ENCODE data around the gene MBD5.

Gene MBD5

GRCh38 chr2:148493822-148494563 is 473.1 kb downstream of the MBD5 start:
- Histone ChIP-seq H3K9me3 (ENCODE audit: low read length) (no peaks in the 10 kb centered on the region), H3K4me3 (ENCODE audit: low read length) (no peak overlapping the region), H2AFZ (ENCODE audit: low read depth, low read length) (no peak overlapping the region), H3K4me1 (ENCODE audit: insufficient read depth, low read length) (no peaks in the 10 kb centered on the region), H3K36me3 (ENCODE audit: insufficient read depth, low read length) (peaks cover 17% of the 10 kb centered on the region), H3K27me3 (ENCODE audit: insufficient read depth, low read length) (no peaks in the 10 kb centered on the region)

- no peaks in the 10 kb centered on the region for H3K4me1 ChIP-seq (ENCODE audit: insufficient read depth, low read length)
- H3K9me3 ChIP-seq (ENCODE audit: low read length), result no peaks in the 10 kb centered on the region
- no peak overlapping the region for H2AFZ ChIP-seq (ENCODE audit: low read depth, low read length)
- no peak overlapping the region for H3K4me3 ChIP-seq (ENCODE audit: low read length)
- no peaks in the 10 kb centered on the region for H3K27me3 ChIP-seq (ENCODE audit: insufficient read depth, low read length)
- peaks cover 4% of the 10 kb centered on the region for H3K36me3 ChIP-seq (ENCODE audit: insufficient read depth, low read length)
Measured at GRCh38 chr2:148495586-148495985, 474.7 kb downstream of the MBD5 start.

- Histone ChIP-seq H3K4me1 (ENCODE audit: insufficient read depth, low read length) (peaks cover 3% of the 10 kb centered on the region), H3K36me3 (ENCODE audit: insufficient read depth, low read length) (peaks cover 4% of the 10 kb centered on the region), H3K4me3 (ENCODE audit: low read length) (no peak overlapping the region), H3K27me3 (ENCODE audit: insufficient read depth, low read length) (no peaks in the 10 kb centered on the region), H3K9me3 (ENCODE audit: low read length) (no peaks in the 10 kb centered on the region), H2AFZ (ENCODE audit: low read depth, low read length) (no peak overlapping the region)
Measured at GRCh38 chr2:148501545-148501944, 480.7 kb downstream of the MBD5 start.

GRCh38 chr2:148503516-148503915 is 482.6 kb downstream of the MBD5 start:
- Histone ChIP-seq H2AFZ (ENCODE audit: low read depth, low read length) (no peak overlapping the region), H3K4me1 (ENCODE audit: insufficient read depth, low read length) (peaks cover 3% of the 10 kb centered on the region), H3K9me3 (ENCODE audit: low read length) (no peaks in the 10 kb centered on the region), H3K27me3 (ENCODE audit: insufficient read depth, low read length) (no peaks in the 10 kb centered on the region), H3K4me3 (ENCODE audit: low read length) (no peak overlapping the region), H3K36me3 (ENCODE audit: insufficient read depth, low read length) (peaks cover 4% of the 10 kb centered on the region)

GRCh38 chr2:148507970-148508369 is 487.1 kb downstream of the MBD5 start:
- Histone ChIP-seq H2AFZ (ENCODE audit: low read depth, low read length) (no peak overlapping the region), H3K9me3 (ENCODE audit: low read length) (no peaks in the 10 kb centered on the region), H3K4me1 (ENCODE audit: insufficient read depth, low read length) (no peaks in the 10 kb centered on the region), H3K36me3 (ENCODE audit: insufficient read depth, low read length) (peaks cover 4% of the 10 kb centered on the region), H3K4me3 (ENCODE audit: low read length) (no peak overlapping the region), H3K27me3 (ENCODE audit: insufficient read depth, low read length) (no peaks in the 10 kb centered on the region)

GRCh38 chr2:148508878-148509287 is 488.0 kb downstream of the MBD5 start:
- Histone ChIP-seq H2AFZ (ENCODE audit: low read depth, low read length) (no peak overlapping the region), H3K27me3 (ENCODE audit: insufficient read depth, low read length) (no peaks in the 10 kb centered on the region), H3K36me3 (ENCODE audit: insufficient read depth, low read length) (peaks cover 2% of the 10 kb centered on the region), H3K9me3 (ENCODE audit: low read length) (no peaks in the 10 kb centered on the region), H3K4me3 (ENCODE audit: low read length) (no peak overlapping the region), H3K4me1 (ENCODE audit: insufficient read depth, low read length) (no peaks in the 10 kb centered on the region)

GRCh38 chr2:148509288-148509902 is 488.5 kb downstream of the MBD5 start:
- Histone ChIP-seq H3K4me1 (ENCODE audit: insufficient read depth, low read length) (no peaks in the 10 kb centered on the region), H3K27me3 (ENCODE audit: insufficient read depth, low read length) (no peaks in the 10 kb centered on the region), H2AFZ (ENCODE audit: low read depth, low read length) (no peak overlapping the region), H3K36me3 (ENCODE audit: insufficient read depth, low read length) (peaks cover 2% of the 10 kb centered on the region), H3K9me3 (ENCODE audit: low read length) (no peaks in the 10 kb centered on the region), H3K4me3 (ENCODE audit: low read length) (no peak overlapping the region)

GRCh38 chr2:148511883-148512282 is 491.0 kb downstream of the MBD5 start:
- H3K36me3 ChIP-seq (ENCODE audit: insufficient read depth, low read length), result peaks cover 2% of the 10 kb centered on the region
- H3K4me1 ChIP-seq (ENCODE audit: insufficient read depth, low read length), result no peaks in the 10 kb centered on the region
- no peak overlapping the region for H3K4me3 ChIP-seq (ENCODE audit: low read length)
- no peaks in the 10 kb centered on the region for H3K9me3 ChIP-seq (ENCODE audit: low read length)
- no peaks in the 10 kb centered on the region for H3K27me3 ChIP-seq (ENCODE audit: insufficient read depth, low read length)
- no peak overlapping the region for H2AFZ ChIP-seq (ENCODE audit: low read depth, low read length)

GRCh38 chr2:148512501-148512900 is 491.6 kb downstream of the MBD5 start:
- no peaks in the 10 kb centered on the region for H3K4me1 ChIP-seq (ENCODE audit: insufficient read depth, low read length)
- no peak overlapping the region for H2AFZ ChIP-seq (ENCODE audit: low read depth, low read length)
- H3K27me3 ChIP-seq (ENCODE audit: insufficient read depth, low read length), result no peaks in the 10 kb centered on the region
- no peak overlapping the region for H3K4me3 ChIP-seq (ENCODE audit: low read length)
- peaks cover 2% of the 10 kb centered on the region for H3K36me3 ChIP-seq (ENCODE audit: insufficient read depth, low read length)
- no peaks in the 10 kb centered on the region for H3K9me3 ChIP-seq (ENCODE audit: low read length)

GRCh38 chr2:148513427-148513826 is 492.5 kb downstream of the MBD5 start:
- Histone ChIP-seq H3K4me1 (ENCODE audit: insufficient read depth, low read length) (no peaks in the 10 kb centered on the region), H3K36me3 (ENCODE audit: insufficient read depth, low read length) (peaks cover 2% of the 10 kb centered on the region), H3K9me3 (ENCODE audit: low read length) (no peaks in the 10 kb centered on the region), H2AFZ (ENCODE audit: low read depth, low read length) (no peak overlapping the region), H3K27me3 (ENCODE audit: insufficient read depth, low read length) (no peaks in the 10 kb centered on the region), H3K4me3 (ENCODE audit: low read length) (no peak overlapping the region)

- Histone ChIP-seq H2AFZ (ENCODE audit: low read depth, low read length) (no peak overlapping the region), H3K9me3 (ENCODE audit: low read length) (no peaks in the 10 kb centered on the region), H3K4me1 (ENCODE audit: insufficient read depth, low read length) (no peaks in the 10 kb centered on the region), H3K36me3 (ENCODE audit: insufficient read depth, low read length) (peaks cover 2% of the 10 kb centered on the region), H3K27me3 (ENCODE audit: insufficient read depth, low read length) (no peaks in the 10 kb centered on the region), H3K4me3 (ENCODE audit: low read length) (no peak overlapping the region)
Measured at GRCh38 chr2:148515120-148515519, 494.2 kb downstream of the MBD5 start.

GRCh38 chr2:148515976-148516375 is 495.1 kb downstream of the MBD5 start:
- Histone ChIP-seq H2AFZ (ENCODE audit: low read depth, low read length) (no peak overlapping the region), H3K9me3 (ENCODE audit: low read length) (no peaks in the 10 kb centered on the region), H3K4me3 (ENCODE audit: low read length) (no peak overlapping the region), H3K27me3 (ENCODE audit: insufficient read depth, low read length) (no peaks in the 10 kb centered on the region), H3K4me1 (ENCODE audit: insufficient read depth, low read length) (no peaks in the 10 kb centered on the region), H3K36me3 (ENCODE audit: insufficient read depth, low read length) (peaks cover 2% of the 10 kb centered on the region)

- Histone ChIP-seq H2AFZ (ENCODE audit: low read depth, low read length) (no peak overlapping the region), H3K9me3 (ENCODE audit: low read length) (no peaks in the 10 kb centered on the region), H3K4me3 (ENCODE audit: low read length) (no peak overlapping the region), H3K36me3 (ENCODE audit: insufficient read depth, low read length) (peaks cover 2% of the 10 kb centered on the region), H3K27me3 (ENCODE audit: insufficient read depth, low read length) (no peaks in the 10 kb centered on the region), H3K4me1 (ENCODE audit: insufficient read depth, low read length) (no peaks in the 10 kb centered on the region)
Measured at GRCh38 chr2:148517296-148517695, 496.4 kb downstream of the MBD5 start.

Data from neuron (in vitro differentiated cells).